Left ventricle myocardium superior (tissue), 1 donor: Measurements from ENCODE around the gene TSEN34. TPM values are rescaled to one million over a fixed set of nuclear protein-coding genes. Genes with fewer than 3 reads are reported as not detected.
"Not testable (repeated sequence)": the region's sequence is repeated elsewhere in the genome, so short reads cannot be mapped to it uniquely, and the experiment has no call there.

Source experiments
- ATAC-seq: fragments of 200-7000 bp; cut with Tn5 transposase; one replicate; pipeline ENCODE4 v1.9.1; 2020; ENCODE audit warnings: mild to moderate bottlenecking, moderate library complexity
- DNase-seq: peaks from one replicate; pipeline ENCODE4 v3.0.0-alpha.2; 2020
- intact Hi-C: fragments of 100-400 bp; cut with micrococcal nuclease; formaldehyde crosslinking; loops from one replicate; pipeline ENCODE4 v1.11.0; 2022
- total RNA-seq: library from RNA; stranded (reverse); fragmentation: NEBNext Ultra II Directional; extraction: Animal tissue kit (Norgen Biotek cat#: 25700); gene quantifications from one replicate; pipeline ENCODE4 v1.2.1, GENCODE V29; 2021
- donor health status: DM: no; HTN: yes; CAD: no; lungs with severe emphysema.

The TSEN34 gene
- total RNA-seq, 1 donor from 2014 or later = 18.5 TPM

- DNase-seq, ATAC-seq, intact Hi-C loops: not testable (repeated sequence)
These were observed 30.8 kb downstream of the TSEN34 start for GRCh38 chr19:54221947-54222346.

- peak; percentile 58 for DNase-seq
- peak; percentile 81 for ATAC-seq
- intact Hi-C loops = not testable (repeated sequence)
These were observed 31.6 kb downstream of the TSEN34 start, which contains the start of gene LILRB3 for GRCh38 chr19:54222474-54223276. LILRB3 (minus strand) TSS chr19:54223007; CDS start chr19:54222976, 31 bp downstream.

GRCh38 chr19:54223277-54223936, 32.3 kb downstream of the TSEN34 start:
- intact Hi-C loops, DNase-seq: not testable (repeated sequence)
- peak; percentile 14 for ATAC-seq

- ATAC-seq, intact Hi-C loops, DNase-seq: not testable (repeated sequence)
These were observed 32.8 kb downstream of the TSEN34 start for GRCh38 chr19:54223937-54224281.

- DNase-seq, ATAC-seq, intact Hi-C loops: not testable (repeated sequence)
These were observed 33.5 kb downstream of the TSEN34 start for GRCh38 chr19:54224619-54225018.

GRCh38 chr19:54229146-54229545, 38.0 kb downstream of the TSEN34 start:
- ATAC-seq (no peak), DNase-seq (no peak)
- intact Hi-C loops = no loop called here

GRCh38 chr19:54230031-54230430, 38.9 kb downstream of the TSEN34 start:
- intact Hi-C loops = loop anchor here (10.0 kb wide), 1 partner anchor 55 kb away; the partner anchor contains the start of gene TMC4
- DNase-seq (no peak), ATAC-seq (no peak)

- DNase-seq (peak; percentile 91), ATAC-seq (peak; percentile 97)
- intact Hi-C loops = loop anchor here (10.0 kb wide), 1 partner anchor 57 kb away; the partner anchor contains the start of gene TMC4
These were observed 40.2 kb downstream of the TSEN34 start for GRCh38 chr19:54231077-54231931.

- ATAC-seq (no peak), DNase-seq (no peak)
- intact Hi-C loops = loop anchor here (10.0 kb wide), 1 partner anchor 59 kb away; the partner anchor contains the start of gene TMC4
These were observed 42.8 kb downstream of the TSEN34 start for GRCh38 chr19:54233941-54234340.

GRCh38 chr19:54239491-54240371, 48.6 kb downstream of the TSEN34 start:
- peak; percentile 15 for ATAC-seq
- not testable (repeated sequence) for DNase-seq
- intact Hi-C loops = loop anchor here (10.0 kb wide), 1 partner anchor 65 kb away; the partner anchor contains the start of gene TMC4

GRCh38 chr19:54240372-54241336, 49.5 kb downstream of the TSEN34 start:
- intact Hi-C loops, DNase-seq: not testable (repeated sequence)

GRCh38 chr19:54242234-54242633, 51.1 kb downstream of the TSEN34 start:
- intact Hi-C loops, ATAC-seq, DNase-seq: not testable (repeated sequence)

More at GRCh38 chr19:54240372-54241336, 49.5 kb downstream of the TSEN34 start:
- ATAC-seq = not testable (repeated sequence)

GRCh38 chr19:54242646-54243045, 51.5 kb downstream of the TSEN34 start, which contains the start of gene LILRA6:
LILRA6 (minus strand) TSS chr19:54242790.
- peak; percentile 82 for ATAC-seq
- intact Hi-C loops, DNase-seq: not testable (repeated sequence)

- intact Hi-C loops, ATAC-seq, DNase-seq: not testable (repeated sequence)
These were observed 52.7 kb downstream of the TSEN34 start for GRCh38 chr19:54243809-54244208.
